ENCODE data around the gene TSPAN18. TPM values are rescaled to one million over a fixed set of nuclear protein-coding genes. Genes with fewer than 3 reads are reported as not detected.

TSPAN18 gene
- total RNA-seq, 1 experiment from 2014 or later: not detected

GRCh38 chr11:44711113-44711786 lies 15.5 kb upstream of the TSPAN18 start:
- no peak for DNase-seq (ENCODE audit: low read depth)

- no peak for DNase-seq (ENCODE audit: low read depth)
Observed at GRCh38 chr11:44711787-44712608, 14.8 kb upstream of the TSPAN18 start.

- DNase-seq (ENCODE audit: low read depth): no peak
Observed at GRCh38 chr11:44713022-44713421, 13.7 kb upstream of the TSPAN18 start.

- no peak for DNase-seq (ENCODE audit: low read depth)
Observed at GRCh38 chr11:44716256-44716655, 10.5 kb upstream of the TSPAN18 start.

GRCh38 chr11:44718057-44718456 lies 8.7 kb upstream of the TSPAN18 start:
- DNase-seq (ENCODE audit: low read depth): no peak

- no peak for DNase-seq (ENCODE audit: low read depth)
Observed at GRCh38 chr11:44718612-44719390, 8.0 kb upstream of the TSPAN18 start.

- DNase-seq (ENCODE audit: low read depth): no peak
Observed at GRCh38 chr11:44725016-44725685, 1.6 kb upstream of the TSPAN18 start.

- no peak for DNase-seq (ENCODE audit: low read depth)
Observed at GRCh38 chr11:44725757-44726282, 942 bp upstream of the TSPAN18 start.

GRCh38 chr11:44727114-44727372 lies 281 bp downstream of the TSPAN18 start:
- no peak for DNase-seq (ENCODE audit: low read depth)

GRCh38 chr11:44727373-44728287 lies 868 bp downstream of the TSPAN18 start:
- peak; percentile 44 for DNase-seq (ENCODE audit: low read depth)

- DNase-seq (ENCODE audit: low read depth): no peak
Observed at GRCh38 chr11:44728491-44728910, 1.7 kb downstream of the TSPAN18 start.

- DNase-seq (ENCODE audit: low read depth): no peak
Observed at GRCh38 chr11:44729063-44729462, 2.3 kb downstream of the TSPAN18 start.

- no peak for DNase-seq (ENCODE audit: low read depth)
Observed at GRCh38 chr11:44729713-44730112, 3.0 kb downstream of the TSPAN18 start.

GRCh38 chr11:44730775-44731174 lies 4.0 kb downstream of the TSPAN18 start:
- DNase-seq (ENCODE audit: low read depth): no peak

GRCh38 chr11:44731685-44732430 lies 5.1 kb downstream of the TSPAN18 start:
- DNase-seq (ENCODE audit: low read depth): no peak

GRCh38 chr11:44732564-44732963 lies 5.8 kb downstream of the TSPAN18 start:
- no peak for DNase-seq (ENCODE audit: low read depth)

GRCh38 chr11:44733877-44734276 lies 7.1 kb downstream of the TSPAN18 start:
- no peak for DNase-seq (ENCODE audit: low read depth)

- DNase-seq (ENCODE audit: low read depth): no peak
Observed at GRCh38 chr11:44734843-44735381, 8.2 kb downstream of the TSPAN18 start.

GRCh38 chr11:44736791-44737190 lies 10.0 kb downstream of the TSPAN18 start:
- no peak for DNase-seq (ENCODE audit: low read depth)
